WTC11 (cell line): ENCODE data around the gene HECTD4. TPM values are rescaled to one million over a fixed set of nuclear protein-coding genes. Genes with fewer than 3 reads are reported as not detected.

Source experiments
- ATAC-seq: fragments of 200-7000 bp; cut with Tn5 transposase; 2 replicates; pipeline ENCODE4 v1.10.0; 2021; ENCODE audit warnings: mild to moderate bottlenecking, moderate library complexity
- CTCF ChIA-PET: fragments of 300-600 bp; sonication (Branson Sonifier 250); formaldehyde crosslinking; loops from one replicate; lab custom pipeline; 2021; ENCODE audit warnings: antibody characterized with exemption; lab: Charles Lee
- POLR2A ChIA-PET: fragments of 350-600 bp; sonication (Branson Sonifier 250); formaldehyde crosslinking; loops from one replicate; lab custom pipeline; 2021; ENCODE audit warnings: antibody characterized with exemption; lab: Charles Lee
- DNase-seq: peaks from one replicate; pipeline ENCODE4 v3.0.0; 2021; ENCODE audit warnings: low spot score
- H3K27ac Mint-ChIP-seq: 2 replicates; pipeline ENCODE4 v1.8.0; 2021; ENCODE audit warnings: mixed read lengths
- H3K27me3 Mint-ChIP-seq: 2 replicates; pipeline ENCODE4 v1.8.0; 2021; ENCODE audit warnings: low read depth, mild to moderate bottlenecking, moderate library complexity, mixed read lengths
- H3K36me3 Mint-ChIP-seq: 2 replicates; pipeline ENCODE4 v1.8.0; 2021; ENCODE audit warnings: mixed read lengths
- H3K4me1 Mint-ChIP-seq: 2 replicates; pipeline ENCODE4 v1.8.0; 2022; ENCODE audit warnings: mixed read lengths
- H3K4me3 Mint-ChIP-seq: 2 replicates; pipeline ENCODE4 v1.8.0; 2021; ENCODE audit warnings: mild to moderate bottlenecking, moderate library complexity, mixed read lengths
- H3K9me3 Mint-ChIP-seq: 2 replicates; pipeline ENCODE4 v1.8.0; 2021; ENCODE audit warnings: mixed read lengths
- ATF6 ChIP-seq: sonication (generic); formaldehyde crosslinking; IDR thresholded peaks from 2 replicates; pipeline ENCODE4 v1.8.1; 2023; ENCODE audit warnings: mild to moderate bottlenecking, missing genetic modification reagents
- CDX4 ChIP-seq: fragments of 250-450 bp; sonication (Bioruptor Pico); IDR thresholded peaks from 2 replicates; pipeline ENCODE4 v1.9.0; 2021; ENCODE audit warnings: moderate library complexity, mild to moderate bottlenecking, inconsistent platforms, borderline replicate concordance
- ELF4 ChIP-seq: sonication (generic); formaldehyde crosslinking; IDR thresholded peaks from 2 replicates; pipeline ENCODE4 v1.8.1; 2022; ENCODE audit warnings: low read depth, mild to moderate bottlenecking, moderate library complexity, missing genetic modification reagents
- EMX1 ChIP-seq: fragments of 250-450 bp; sonication (Bioruptor Pico); IDR thresholded peaks from 2 replicates; pipeline ENCODE4 v1.8.0; 2021; ENCODE audit warnings: mild to moderate bottlenecking
- ESRRA ChIP-seq: sonication (generic); formaldehyde crosslinking; IDR thresholded peaks from 2 replicates; pipeline ENCODE4 v1.8.1; 2022; ENCODE audit warnings: mild to moderate bottlenecking, missing genetic modification reagents, borderline replicate concordance
- ETV6 ChIP-seq: sonication (generic); formaldehyde crosslinking; IDR thresholded peaks from 2 replicates; pipeline ENCODE4 v1.8.1; 2022; ENCODE audit warnings: mild to moderate bottlenecking, missing genetic modification reagents
- FOXP1 ChIP-seq: sonication (generic); formaldehyde crosslinking; IDR thresholded peaks from 2 replicates; pipeline ENCODE4 v1.8.0; 2022; ENCODE audit warnings: missing genetic modification reagents, mild to moderate bottlenecking, moderate library complexity, borderline replicate concordance
- MYBL2 ChIP-seq: sonication (generic); formaldehyde crosslinking; IDR thresholded peaks from 2 replicates; pipeline ENCODE4 v1.8.1; 2023; ENCODE audit warnings: mild to moderate bottlenecking, moderate library complexity, missing genetic modification reagents
- NFATC4 ChIP-seq: fragments of 250-450 bp; sonication (Bioruptor Pico); IDR thresholded peaks from 2 replicates; pipeline ENCODE4 v1.9.0; 2021; ENCODE audit warnings: mild to moderate bottlenecking
- OVOL2 ChIP-seq: fragments of 250-450 bp; sonication (Bioruptor Pico); IDR thresholded peaks from 2 replicates; pipeline ENCODE4 v1.9.0; 2021; ENCODE audit warnings: mild to moderate bottlenecking, borderline replicate concordance
- RORB ChIP-seq: fragments of 250-450 bp; sonication (Bioruptor Pico); IDR thresholded peaks from 2 replicates; pipeline ENCODE4 v1.9.0; 2021; ENCODE audit warnings: mild to moderate bottlenecking
- SMAD3 ChIP-seq: sonication (generic); formaldehyde crosslinking; IDR thresholded peaks from 2 replicates; pipeline ENCODE4 v1.8.0; 2022; ENCODE audit warnings: missing genetic modification reagents, mild to moderate bottlenecking, borderline replicate concordance
- TP53 ChIP-seq: sonication (generic); formaldehyde crosslinking; IDR thresholded peaks from 2 replicates; pipeline ENCODE4 v1.8.1; 2023; ENCODE audit warnings: mild to moderate bottlenecking, missing genetic modification reagents
- ZBTB21 ChIP-seq: sonication (generic); formaldehyde crosslinking; IDR thresholded peaks from 2 replicates; pipeline ENCODE4 v1.8.1; 2023; ENCODE audit warnings: mild to moderate bottlenecking, missing genetic modification reagents, borderline replicate concordance
- ZNF121 ChIP-seq: sonication (generic); formaldehyde crosslinking; IDR thresholded peaks from 2 replicates; pipeline ENCODE4 v1.8.0; 2023; ENCODE audit warnings: missing genetic modification reagents
- ZNF138 ChIP-seq: sonication (generic); formaldehyde crosslinking; conservative IDR thresholded peaks from 2 replicates; pipeline ENCODE4 v1.8.1; 2022; ENCODE audit warnings: mild to moderate bottlenecking, moderate library complexity, missing genetic modification reagents
- ZNF317 ChIP-seq: sonication (generic); formaldehyde crosslinking; IDR thresholded peaks from 2 replicates; pipeline ENCODE4 v1.8.1; 2023; ENCODE audit warnings: low read depth, mild to moderate bottlenecking, moderate library complexity, missing genetic modification reagents, borderline replicate concordance
- total RNA-seq: library from RNA; stranded (reverse); gene quantifications from 3 replicates; pipeline ENCODE4 v1.2.3, GENCODE V29; 2021
- TF ChIP-seq, protein P1 (sequence below): sonication (generic); formaldehyde crosslinking; IDR thresholded peaks from 2 replicates; pipeline ENCODE4 v1.8.1; 2023; ENCODE audit warnings: mild to moderate bottlenecking, missing genetic modification reagents, borderline replicate concordance
- TF ChIP-seq, protein P2 (sequence below): fragments of 250-450 bp; sonication (Bioruptor Pico); conservative IDR thresholded peaks from 2 replicates; pipeline ENCODE4 v1.9.0; 2021; ENCODE audit warnings: mild to moderate bottlenecking
- TF ChIP-seq, protein P3 (sequence below): sonication (generic); formaldehyde crosslinking; IDR thresholded peaks from 2 replicates; pipeline ENCODE4 v1.8.1; 2023; ENCODE audit warnings: mild to moderate bottlenecking, missing genetic modification reagents, moderate library complexity

The HECTD4 gene
- total RNA-seq, 1 experiment from 2014 or later, result 31.7 TPM

- TF ChIP-seq, protein P1, sequence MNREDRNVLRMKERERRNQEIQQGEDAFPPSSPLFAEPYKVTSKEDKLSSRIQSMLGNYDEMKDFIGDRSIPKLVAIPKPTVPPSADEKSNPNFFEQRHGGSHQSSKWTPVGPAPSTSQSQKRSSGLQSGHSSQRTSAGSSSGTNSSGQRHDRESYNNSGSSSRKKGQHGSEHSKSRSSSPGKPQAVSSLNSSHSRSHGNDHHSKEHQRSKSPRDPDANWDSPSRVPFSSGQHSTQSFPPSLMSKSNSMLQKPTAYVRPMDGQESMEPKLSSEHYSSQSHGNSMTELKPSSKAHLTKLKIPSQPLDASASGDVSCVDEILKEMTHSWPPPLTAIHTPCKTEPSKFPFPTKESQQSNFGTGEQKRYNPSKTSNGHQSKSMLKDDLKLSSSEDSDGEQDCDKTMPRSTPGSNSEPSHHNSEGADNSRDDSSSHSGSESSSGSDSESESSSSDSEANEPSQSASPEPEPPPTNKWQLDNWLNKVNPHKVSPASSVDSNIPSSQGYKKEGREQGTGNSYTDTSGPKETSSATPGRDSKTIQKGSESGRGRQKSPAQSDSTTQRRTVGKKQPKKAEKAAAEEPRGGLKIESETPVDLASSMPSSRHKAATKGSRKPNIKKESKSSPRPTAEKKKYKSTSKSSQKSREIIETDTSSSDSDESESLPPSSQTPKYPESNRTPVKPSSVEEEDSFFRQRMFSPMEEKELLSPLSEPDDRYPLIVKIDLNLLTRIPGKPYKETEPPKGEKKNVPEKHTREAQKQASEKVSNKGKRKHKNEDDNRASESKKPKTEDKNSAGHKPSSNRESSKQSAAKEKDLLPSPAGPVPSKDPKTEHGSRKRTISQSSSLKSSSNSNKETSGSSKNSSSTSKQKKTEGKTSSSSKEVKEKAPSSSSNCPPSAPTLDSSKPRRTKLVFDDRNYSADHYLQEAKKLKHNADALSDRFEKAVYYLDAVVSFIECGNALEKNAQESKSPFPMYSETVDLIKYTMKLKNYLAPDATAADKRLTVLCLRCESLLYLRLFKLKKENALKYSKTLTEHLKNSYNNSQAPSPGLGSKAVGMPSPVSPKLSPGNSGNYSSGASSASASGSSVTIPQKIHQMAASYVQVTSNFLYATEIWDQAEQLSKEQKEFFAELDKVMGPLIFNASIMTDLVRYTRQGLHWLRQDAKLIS (CRISPR knock-in tag), result no peak
- TF ChIP-seq EMX1 (CRISPR knock-in tag) (no peak), TP53 (CRISPR knock-in tag) (no peak)
Observed at GRCh38 chr12:112234303-112234702, 147.9 kb downstream of the HECTD4 start (continued).

GRCh38 chr12:112233242-112233641, 149.0 kb downstream of the HECTD4 start:
- Mint-ChIP-seq H3K9me3 (no peaks in the 10 kb centered on the region), H3K4me1 (no peaks in the 10 kb centered on the region), H3K27ac (no peak overlapping the region), H3K27me3 (no peaks in the 10 kb centered on the region), H3K36me3 (peaks cover 39% of the 10 kb centered on the region), H3K4me3 (no peak overlapping the region)
- DNase-seq (no peak), ATAC-seq (no peak)
- ChIA-PET POLR2A (interaction anchor here (0.5 kb wide), 1 partner anchor 135 kb away, joined by 5 read pairs; no protein-coding TSS in a partner anchor), CTCF (no interaction called here)
- TF ChIP-seq ZNF121 (CRISPR knock-in tag), result peak; percentile 40; the same call in 1 of the 2 replicates
- TF ChIP-seq, protein P1 (CRISPR knock-in tag), result no peak

DNA sequence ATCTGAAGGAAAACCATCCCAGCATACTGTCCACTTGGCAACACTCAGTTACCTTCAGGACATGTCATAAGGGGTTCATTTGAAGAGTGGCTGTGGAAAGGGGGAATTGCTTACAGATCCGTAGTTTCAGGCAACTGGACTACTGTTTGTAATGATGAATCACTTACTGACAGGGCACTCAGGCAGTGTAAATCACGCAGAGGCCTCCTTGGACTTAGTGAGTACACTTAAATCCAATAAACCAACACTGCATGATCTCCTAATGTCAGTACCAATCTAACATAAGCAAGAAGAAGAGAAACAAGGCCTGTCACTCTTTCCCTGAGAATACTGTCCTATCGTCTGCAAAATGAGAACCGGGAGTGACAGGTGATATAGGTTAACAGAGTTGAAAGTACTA, 152.1 kb downstream of the HECTD4 start:
- no peak overlapping the region for H3K4me3 Mint-ChIP-seq
- no peak overlapping the region for H3K27ac Mint-ChIP-seq
- H3K9me3 Mint-ChIP-seq, result no peaks in the 10 kb centered on the region
- H3K36me3 Mint-ChIP-seq, result peaks cover 37% of the 10 kb centered on the region
- H3K27me3 Mint-ChIP-seq, result no peaks in the 10 kb centered on the region
- ATAC-seq (no peak), DNase-seq (no peak)
- POLR2A ChIA-PET, result no interaction called here
- no peaks in the 10 kb centered on the region for H3K4me1 Mint-ChIP-seq
- CTCF ChIA-PET, result no interaction called here
- TF ChIP-seq SMAD3 (CRISPR knock-in tag) (no peak), EMX1 (CRISPR knock-in tag) (no peak), RORB (CRISPR knock-in tag) (no peak), ZBTB21 (no peak), NFATC4 (CRISPR knock-in tag) (no peak), ELF4 (CRISPR knock-in tag) (no peak), CDX4 (CRISPR knock-in tag) (no peak), ATF6 (CRISPR knock-in tag) (no peak), ETV6 (CRISPR knock-in tag) (no peak), FOXP1 (CRISPR knock-in tag) (no peak), ESRRA (CRISPR knock-in tag) (no peak), OVOL2 (CRISPR knock-in tag) (no peak), ZNF138 (CRISPR knock-in tag) (no peak), ZNF317 (CRISPR knock-in tag) (no peak), MYBL2 (CRISPR knock-in tag) (no peak)
- TF ChIP-seq, protein P2, sequence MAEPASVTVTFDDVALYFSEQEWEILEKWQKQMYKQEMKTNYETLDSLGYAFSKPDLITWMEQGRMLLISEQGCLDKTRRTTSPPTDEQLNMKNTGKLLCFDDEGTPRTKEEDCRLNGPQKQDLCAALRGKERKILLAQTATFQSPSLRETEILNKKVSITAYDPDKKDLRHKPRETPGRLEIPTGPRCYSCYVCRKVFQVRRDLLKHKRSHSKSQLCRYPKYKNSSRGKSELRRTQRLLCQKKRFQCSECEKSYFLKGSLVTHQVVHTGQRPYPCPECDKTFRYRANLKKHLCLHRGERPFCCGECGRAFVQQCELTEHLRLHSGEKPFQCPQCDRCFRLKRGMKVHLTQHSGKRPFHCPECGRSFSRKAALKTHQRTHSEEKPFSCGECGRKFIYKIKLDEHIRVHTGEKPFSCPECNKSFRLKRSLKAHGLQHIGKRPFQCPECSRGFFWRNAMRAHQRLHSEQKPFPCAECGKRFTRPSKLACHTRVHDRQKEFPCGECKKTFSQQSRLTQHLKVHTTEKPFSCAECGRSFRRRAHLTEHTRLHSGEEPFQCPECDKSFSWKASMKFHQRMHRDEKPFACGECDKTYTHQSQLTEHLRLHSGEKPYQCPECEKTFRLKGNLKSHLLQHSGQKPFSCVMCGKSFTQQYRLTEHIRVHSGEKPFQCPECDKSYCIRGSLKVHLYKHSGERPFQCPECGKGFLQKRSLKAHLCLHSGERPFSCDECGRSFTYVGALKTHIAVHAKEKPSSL (CRISPR knock-in tag), result no peak
- TF ChIP-seq, protein P3, sequence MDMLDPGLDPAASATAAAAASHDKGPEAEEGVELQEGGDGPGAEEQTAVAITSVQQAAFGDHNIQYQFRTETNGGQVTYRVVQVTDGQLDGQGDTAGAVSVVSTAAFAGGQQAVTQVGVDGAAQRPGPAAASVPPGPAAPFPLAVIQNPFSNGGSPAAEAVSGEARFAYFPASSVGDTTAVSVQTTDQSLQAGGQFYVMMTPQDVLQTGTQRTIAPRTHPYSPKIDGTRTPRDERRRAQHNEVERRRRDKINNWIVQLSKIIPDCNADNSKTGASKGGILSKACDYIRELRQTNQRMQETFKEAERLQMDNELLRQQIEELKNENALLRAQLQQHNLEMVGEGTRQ (CRISPR knock-in tag), result no peak
